ENCODE results near the gene AKR7A3.
A peak's percentile ranks its signal among the peaks of the same experiment; 100 is the strongest.
"Not testable (repeated sequence)": the region's sequence is repeated elsewhere in the genome, so short reads cannot be mapped to it uniquely, and the experiment has no call there.

Gene AKR7A3

DNA sequence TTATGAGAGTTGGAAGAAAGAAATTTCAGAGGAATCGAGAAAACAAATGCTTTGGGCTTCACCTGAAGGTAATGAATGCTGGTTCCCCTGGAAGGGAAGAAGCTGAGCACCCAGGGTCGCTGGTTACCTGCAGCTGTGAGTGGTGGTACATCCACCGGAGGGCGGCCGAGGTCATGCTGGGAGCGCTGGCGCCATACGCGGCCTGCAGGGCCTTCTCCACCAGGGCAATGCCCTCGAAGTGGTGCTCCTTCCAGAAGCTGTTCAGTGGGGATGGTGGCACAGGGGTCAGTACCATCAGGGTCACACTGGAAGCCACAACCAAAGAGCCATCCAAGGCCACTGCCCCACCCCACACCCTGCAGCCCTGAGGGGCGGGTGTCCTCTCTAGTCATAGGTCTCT lies 20.1 kb downstream of the AKR7A3 start:
- Mint-ChIP-seq H3K36me3 (ENCODE audit: low read depth) (no peaks in the 10 kb centered on the region), H3K9me3 (no peaks in the 10 kb centered on the region), H3K27ac (no peak overlapping the region), H3K27me3 (peaks cover 11% of the 10 kb centered on the region), H3K4me1 (ENCODE audit: low read depth) (peaks cover 1% of the 10 kb centered on the region), H3K4me3 (no peak overlapping the region)
- intact Hi-C loops (cut with micrococcal nuclease) = no loop called here

DNA sequence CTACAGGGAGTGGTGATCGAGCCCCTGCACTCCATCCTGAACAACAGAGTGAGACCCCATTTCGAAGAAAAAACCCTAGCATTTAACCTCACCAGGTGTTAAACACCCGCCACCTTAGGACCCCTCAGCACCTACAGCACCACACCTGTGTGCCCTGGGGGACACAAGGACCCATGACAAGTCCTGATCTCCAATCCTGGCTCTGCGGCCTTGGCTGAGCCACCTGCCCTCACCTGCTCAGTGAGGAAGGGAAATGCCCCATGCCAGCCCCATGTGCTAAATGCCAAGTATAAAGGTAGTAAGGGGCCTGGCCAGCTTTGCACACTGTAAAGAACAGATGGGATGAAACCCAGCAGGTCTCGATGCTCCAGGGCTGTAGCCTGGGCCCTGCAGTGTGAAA lies 25.8 kb downstream of the AKR7A3 start:
- intact Hi-C loops (cut with micrococcal nuclease) = no loop called here
- H3K27ac Mint-ChIP-seq = no peak overlapping the region
- peaks cover 30% of the 10 kb centered on the region for H3K36me3 Mint-ChIP-seq (ENCODE audit: low read depth)
- peaks cover 16% of the 10 kb centered on the region for H3K4me1 Mint-ChIP-seq (ENCODE audit: low read depth)
- no peaks in the 10 kb centered on the region for H3K9me3 Mint-ChIP-seq
- no peak overlapping the region for H3K4me3 Mint-ChIP-seq
- no peaks in the 10 kb centered on the region for H3K27me3 Mint-ChIP-seq

DNA sequence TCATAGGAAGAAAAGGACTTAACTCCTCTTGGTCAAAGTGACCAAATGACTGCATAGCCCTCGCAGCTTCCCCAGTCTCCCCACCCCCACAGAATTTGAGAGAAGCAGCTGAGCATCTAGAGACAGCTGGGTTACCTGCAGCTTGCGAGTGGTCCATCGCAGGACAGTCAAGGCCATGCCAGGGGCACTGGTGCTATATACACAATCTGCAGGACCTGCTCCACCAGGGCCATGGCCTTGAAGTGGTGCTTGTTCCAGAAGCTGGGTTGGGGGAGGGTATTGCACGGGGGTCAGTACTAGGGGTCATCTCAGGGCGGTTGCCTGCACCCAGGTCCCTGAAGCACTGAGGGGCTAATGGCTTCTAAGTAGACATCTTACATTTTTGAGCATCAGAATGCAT lies 26.5 kb downstream of the AKR7A3 start:
- no peak overlapping the region for H3K27ac Mint-ChIP-seq
- no peaks in the 10 kb centered on the region for H3K27me3 Mint-ChIP-seq
- H3K4me3 Mint-ChIP-seq = no peak overlapping the region
- intact Hi-C loops (cut with micrococcal nuclease) = no loop called here
- H3K4me1 Mint-ChIP-seq (ENCODE audit: low read depth) = peaks cover 23% of the 10 kb centered on the region
- peaks cover 37% of the 10 kb centered on the region for H3K36me3 Mint-ChIP-seq (ENCODE audit: low read depth)
- H3K9me3 Mint-ChIP-seq = no peaks in the 10 kb centered on the region

DNA sequence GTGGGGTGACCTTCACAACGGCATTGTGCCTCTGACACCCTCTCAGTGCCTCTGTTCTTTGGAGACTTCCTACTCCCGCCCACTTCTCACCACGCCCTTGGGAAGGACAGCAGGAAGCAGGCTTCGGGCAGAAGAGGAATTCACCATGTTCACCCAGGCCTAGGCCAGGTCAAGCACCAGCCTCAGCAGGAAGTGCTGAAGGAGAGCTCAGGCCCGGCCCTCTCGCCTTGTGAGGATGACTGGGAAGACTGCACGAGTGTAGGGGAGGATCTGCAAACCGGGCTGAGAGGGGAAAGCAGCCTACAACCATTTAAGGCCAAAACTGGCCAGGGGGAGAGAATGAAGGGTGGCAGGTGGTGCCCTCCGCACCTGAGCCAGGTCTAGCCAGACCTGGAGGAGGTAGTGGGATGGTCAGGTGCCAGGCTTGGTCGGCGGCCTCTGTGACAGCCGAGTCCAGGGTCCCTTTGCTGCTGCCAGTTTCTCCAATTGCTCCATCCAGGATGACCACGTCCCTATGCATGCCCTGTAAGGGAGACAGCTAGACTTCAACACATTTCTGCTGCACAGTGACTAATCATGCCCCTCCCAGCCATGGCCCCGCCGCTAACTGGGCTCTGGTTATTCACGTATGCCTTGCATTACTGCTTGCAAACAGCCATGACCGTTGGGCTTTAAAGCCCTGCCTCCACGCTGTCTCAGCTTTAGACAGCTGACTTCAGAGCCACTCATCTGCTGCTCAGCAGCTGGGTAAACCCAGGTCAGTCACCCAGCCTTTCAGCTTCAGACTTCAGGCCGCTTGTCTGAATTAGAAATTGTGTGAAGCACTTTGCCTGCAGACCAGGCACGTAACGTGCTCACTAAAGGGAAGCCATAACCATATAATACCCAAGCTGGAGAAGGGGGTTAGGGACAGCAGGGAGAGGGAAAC lies 28.1 kb downstream of the AKR7A3 start:
- intact Hi-C loops (cut with micrococcal nuclease) = no loop called here
- no peaks in the 10 kb centered on the region for H3K27me3 Mint-ChIP-seq
- H3K27ac Mint-ChIP-seq = peak overlapping the region; percentile 50
- peaks cover 30% of the 10 kb centered on the region for H3K4me1 Mint-ChIP-seq (ENCODE audit: low read depth)
- no peaks in the 10 kb centered on the region for H3K9me3 Mint-ChIP-seq
- no peak overlapping the region for H3K4me3 Mint-ChIP-seq
- H3K36me3 Mint-ChIP-seq (ENCODE audit: low read depth) = peaks cover 53% of the 10 kb centered on the region

DNA sequence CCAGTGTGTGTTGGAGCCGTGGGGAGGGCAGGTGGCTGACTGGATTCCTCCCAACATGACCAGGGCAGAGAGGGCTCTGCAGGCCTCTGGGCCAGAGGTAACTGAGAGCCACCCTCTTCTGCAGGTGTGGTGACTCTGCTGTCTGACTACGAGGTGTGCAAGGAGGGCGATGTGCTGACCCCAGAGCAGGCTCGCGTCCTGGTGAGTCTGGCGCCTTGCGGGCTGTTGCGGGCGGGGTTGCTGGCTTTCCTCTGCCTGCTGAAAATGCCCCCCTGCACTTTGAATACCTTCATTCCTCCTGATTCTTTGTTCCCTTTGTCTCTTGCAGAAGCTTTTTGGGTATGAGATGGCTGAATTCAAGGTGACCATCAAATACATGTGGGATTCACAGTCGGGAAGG lies 30.2 kb downstream of the AKR7A3 start:
- Mint-ChIP-seq H3K36me3 (ENCODE audit: low read depth) (peaks cover 64% of the 10 kb centered on the region), H3K4me1 (ENCODE audit: low read depth) (peaks cover 42% of the 10 kb centered on the region), H3K9me3 (no peaks in the 10 kb centered on the region), H3K4me3 (no peak overlapping the region), H3K27ac (peak overlapping the region; percentile 73), H3K27me3 (no peaks in the 10 kb centered on the region)
- intact Hi-C loops (cut with micrococcal nuclease) = no loop called here

DNA sequence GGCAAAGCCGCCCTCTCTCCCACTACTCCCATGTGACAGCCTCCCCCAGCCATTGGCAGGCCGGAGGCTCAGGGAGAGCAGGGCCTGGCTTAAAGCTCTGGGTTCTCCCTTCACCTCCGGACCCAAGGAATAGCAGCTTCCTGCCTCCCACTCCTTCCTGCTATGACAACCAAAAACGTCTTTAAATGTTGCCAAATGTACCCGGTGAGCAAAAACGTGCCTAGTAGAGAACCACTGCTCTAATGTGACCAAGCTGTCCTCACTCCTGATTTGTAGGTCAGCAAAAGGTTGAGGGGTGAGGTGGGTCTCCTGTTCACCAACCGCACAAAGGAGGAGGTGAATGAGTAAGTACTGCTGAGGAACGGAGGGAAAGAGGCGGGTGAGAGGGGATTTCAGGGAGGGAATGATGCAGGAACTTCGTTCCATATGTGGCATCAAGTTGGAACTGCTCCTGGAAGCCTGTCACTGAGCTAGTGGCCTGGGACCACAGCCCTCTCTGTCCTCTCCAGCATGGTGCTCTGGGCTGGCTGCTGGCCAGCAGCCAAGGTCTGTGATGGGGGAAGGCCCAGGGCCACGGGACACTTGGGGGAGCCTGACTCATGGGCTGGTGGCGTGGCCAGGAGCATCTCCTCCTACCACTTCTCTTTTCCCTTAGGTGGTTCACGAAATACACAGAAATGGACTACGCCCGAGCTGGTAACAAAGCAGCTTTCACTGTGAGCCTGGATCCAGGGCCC lies 31.2 kb downstream of the AKR7A3 start:
- intact Hi-C loops (cut with micrococcal nuclease) = no loop called here
- Mint-ChIP-seq H3K27me3 (no peaks in the 10 kb centered on the region), H3K4me1 (ENCODE audit: low read depth) (peaks cover 51% of the 10 kb centered on the region), H3K36me3 (ENCODE audit: low read depth) (peaks cover 64% of the 10 kb centered on the region), H3K4me3 (no peak overlapping the region), H3K27ac (peak overlapping the region; percentile 73), H3K9me3 (no peaks in the 10 kb centered on the region)

DNA sequence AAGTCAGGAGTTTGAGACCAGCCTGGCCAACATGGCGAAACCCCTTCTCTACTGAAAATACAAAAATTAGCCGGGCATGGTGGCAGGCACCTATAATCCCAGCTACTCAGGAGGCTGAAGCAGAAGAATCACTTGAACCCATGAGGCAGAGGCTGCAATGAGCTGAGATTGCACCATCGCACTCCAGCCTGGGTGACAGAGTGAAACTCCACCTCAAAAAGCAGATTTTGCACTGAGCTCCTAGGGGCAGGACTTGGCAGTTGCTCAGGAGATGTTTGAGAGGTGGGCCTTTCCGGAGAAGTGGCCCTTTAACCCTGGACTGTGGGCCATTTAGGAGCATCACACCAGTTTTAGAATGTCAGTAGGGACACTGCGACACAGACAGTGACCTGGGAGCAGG lies 32.3 kb downstream of the AKR7A3 start:
- H3K4me3 Mint-ChIP-seq; H3K27me3 Mint-ChIP-seq; H3K9me3 Mint-ChIP-seq; intact Hi-C loops (cut with micrococcal nuclease): not testable (repeated sequence)
- Mint-ChIP-seq H3K27ac (peak overlapping the region; percentile 73), H3K4me1 (ENCODE audit: low read depth) (peaks cover 56% of the 10 kb centered on the region), H3K36me3 (ENCODE audit: low read depth) (peaks cover 75% of the 10 kb centered on the region)

DNA sequence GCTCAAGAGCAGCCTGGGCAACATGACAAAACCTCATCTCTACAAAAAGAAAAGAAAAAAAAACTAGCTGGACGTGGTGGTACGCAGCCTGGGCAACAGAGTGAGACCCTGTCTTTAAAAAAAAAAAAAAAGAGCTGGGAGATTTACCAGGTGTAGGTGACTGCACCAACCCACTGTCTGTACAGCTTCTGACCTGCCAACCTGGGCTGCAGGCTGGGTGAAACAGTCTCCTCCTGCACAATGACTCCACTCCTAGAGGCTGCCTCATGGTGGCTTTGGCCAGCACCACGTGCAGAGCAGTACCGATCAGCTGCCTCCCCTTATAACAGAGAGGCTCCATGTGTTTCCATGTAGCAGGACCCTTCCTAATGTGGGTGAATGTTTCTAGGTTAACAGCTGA lies 33.3 kb downstream of the AKR7A3 start:
- Mint-ChIP-seq H3K4me3 (no peak overlapping the region), H3K4me1 (ENCODE audit: low read depth) (peaks cover 55% of the 10 kb centered on the region), H3K9me3 (no peaks in the 10 kb centered on the region), H3K36me3 (ENCODE audit: low read depth) (peaks cover 74% of the 10 kb centered on the region), H3K27me3 (no peaks in the 10 kb centered on the region), H3K27ac (no peak overlapping the region)
- intact Hi-C loops (cut with micrococcal nuclease) = no loop called here

DNA sequence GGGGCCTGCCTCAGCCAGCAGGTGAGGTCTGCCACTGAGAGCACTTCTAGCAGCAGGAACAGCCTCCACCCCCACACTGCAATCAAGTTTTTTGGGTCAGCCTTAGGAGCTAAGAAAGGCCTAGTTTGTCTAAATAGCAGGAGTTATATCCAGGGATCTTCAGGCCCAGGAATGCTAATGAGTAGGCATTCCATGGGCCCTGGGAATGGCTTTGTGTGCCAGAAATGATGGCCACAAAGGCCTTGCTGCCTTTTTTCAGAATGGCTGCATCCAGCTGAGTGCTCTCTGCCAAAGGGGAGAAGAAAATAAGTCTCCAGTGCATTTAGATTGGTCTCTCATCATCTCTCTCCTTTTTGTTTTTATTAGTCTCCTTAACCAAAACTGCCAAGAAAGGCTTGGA lies 34.2 kb downstream of the AKR7A3 start:
- H3K27ac Mint-ChIP-seq = no peak overlapping the region
- intact Hi-C loops (cut with micrococcal nuclease) = loop anchor here (5.0 kb wide), 1 partner anchor 42 kb away; the partner anchor contains the start of gene UBR4
- no peaks in the 10 kb centered on the region for H3K9me3 Mint-ChIP-seq
- peaks cover 48% of the 10 kb centered on the region for H3K4me1 Mint-ChIP-seq (ENCODE audit: low read depth)
- H3K36me3 Mint-ChIP-seq (ENCODE audit: low read depth) = peaks cover 65% of the 10 kb centered on the region
- H3K27me3 Mint-ChIP-seq = no peaks in the 10 kb centered on the region
- H3K4me3 Mint-ChIP-seq = no peak overlapping the region

DNA sequence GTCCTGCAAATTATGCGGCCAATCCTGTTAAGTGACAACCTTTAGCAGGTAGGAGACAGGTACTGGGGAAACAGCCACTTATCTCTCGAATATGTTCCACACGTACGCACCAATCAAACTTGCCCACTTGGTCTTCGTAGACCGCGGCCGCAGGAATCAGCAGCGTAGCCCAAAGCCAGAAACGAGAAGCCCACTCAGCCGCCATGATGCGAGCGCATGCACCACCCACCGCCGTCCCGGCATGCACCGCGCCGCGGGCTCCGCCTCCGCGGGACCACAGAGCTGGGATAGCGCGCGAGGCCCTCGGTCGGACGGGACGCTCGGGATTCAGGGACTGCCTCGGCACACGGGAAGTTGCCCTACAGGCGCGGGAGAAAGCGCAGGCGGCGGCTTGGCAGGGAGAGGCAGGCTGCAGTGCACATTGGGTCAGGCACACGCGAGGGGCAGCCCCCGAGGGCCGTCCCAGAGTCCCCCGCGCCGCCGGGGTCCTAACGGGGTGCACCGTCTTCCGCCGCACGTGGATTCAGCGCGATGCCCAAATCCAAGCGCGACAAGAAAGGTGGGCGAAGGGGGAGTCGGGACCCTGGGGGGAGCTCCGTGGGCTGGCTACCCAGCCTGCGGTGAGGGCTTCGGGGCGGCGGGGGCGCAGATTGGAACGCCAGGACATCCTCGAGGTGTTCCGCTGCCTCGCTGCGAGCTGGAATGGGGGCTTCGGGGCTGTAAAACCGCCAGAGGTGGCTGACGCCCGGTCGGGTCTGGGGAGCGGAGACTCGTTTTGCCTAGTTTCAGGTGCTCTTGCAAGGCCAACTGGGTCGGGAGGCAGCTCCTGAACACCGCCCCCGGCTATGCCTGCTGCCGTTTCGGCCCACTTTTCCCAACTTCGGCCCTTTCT lies 37.0 kb downstream of the AKR7A3 start, which contains the start of the genes EMC1 and MRTO4:
EMC1 (minus strand) TSS at position 220 of the 892 bp plus-strand sequence; CDS start at position 205, 15 bp downstream.
MRTO4 (plus strand) TSS at position 501 of the 892 bp plus-strand sequence; CDS start at position 532, 31 bp downstream.
- Mint-ChIP-seq H3K4me3 (peak within 1 kb of the TSS; percentile 89), H3K27me3 (no peaks in the 10 kb centered on the region), H3K9me3 (no peaks in the 10 kb centered on the region), H3K36me3 (ENCODE audit: low read depth) (peaks cover 45% of the 10 kb centered on the region), H3K27ac (peak within 1 kb of the TSS; percentile 99), H3K4me1 (ENCODE audit: low read depth) (peaks cover 35% of the 10 kb centered on the region)
- intact Hi-C loops (cut with micrococcal nuclease) = loop anchor here (2.0 to 5.0 kb wide), 2 partner anchors 39 to 61 kb away; partner anchors contain the start of genes AKR7A2, SLC66A1 and UBR4

DNA sequence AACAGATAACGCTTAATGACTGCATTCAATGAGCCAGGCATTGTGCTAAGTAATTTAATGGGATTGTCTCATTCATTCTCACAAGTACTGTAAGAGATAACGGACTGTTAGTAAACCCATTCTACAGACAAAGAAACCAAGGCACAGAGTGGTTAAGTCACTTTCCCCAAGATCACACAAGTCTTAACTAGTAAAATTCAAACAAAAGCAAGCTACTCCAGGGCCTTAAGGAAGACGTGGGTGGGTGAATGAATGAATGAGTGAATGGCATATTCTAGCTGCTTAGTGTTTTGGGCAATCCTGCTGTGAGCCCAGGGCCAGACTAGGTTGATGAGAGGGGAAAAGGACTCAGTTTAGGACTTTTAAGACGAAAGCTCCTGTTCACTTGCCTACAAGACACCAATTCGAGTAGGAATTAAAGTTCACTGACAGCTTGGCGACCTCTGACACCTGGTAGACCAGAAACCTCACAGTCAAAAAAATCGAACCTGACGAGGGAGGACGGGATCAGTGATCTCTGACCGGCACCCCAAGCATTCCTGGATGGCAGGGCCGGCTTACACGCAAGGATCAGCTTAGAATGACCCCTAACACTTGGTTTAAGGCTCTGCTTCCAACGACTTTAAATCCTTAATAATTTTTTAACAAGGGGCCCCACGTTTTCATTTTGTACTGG lies 37.8 kb downstream of the AKR7A3 start:
- Mint-ChIP-seq H3K36me3 (ENCODE audit: low read depth) (peaks cover 37% of the 10 kb centered on the region), H3K27me3 (no peaks in the 10 kb centered on the region), H3K27ac (peak overlapping the region; percentile 99), H3K4me3 (peak overlapping the region; percentile 89), H3K4me1 (ENCODE audit: low read depth) (peaks cover 32% of the 10 kb centered on the region), H3K9me3 (no peaks in the 10 kb centered on the region)
- intact Hi-C loops (cut with micrococcal nuclease) = loop anchor here (2.0 to 5.0 kb wide), 2 partner anchors 38 to 62 kb away; partner anchors contain the start of genes AKR7A2, SLC66A1 and UBR4

DNA sequence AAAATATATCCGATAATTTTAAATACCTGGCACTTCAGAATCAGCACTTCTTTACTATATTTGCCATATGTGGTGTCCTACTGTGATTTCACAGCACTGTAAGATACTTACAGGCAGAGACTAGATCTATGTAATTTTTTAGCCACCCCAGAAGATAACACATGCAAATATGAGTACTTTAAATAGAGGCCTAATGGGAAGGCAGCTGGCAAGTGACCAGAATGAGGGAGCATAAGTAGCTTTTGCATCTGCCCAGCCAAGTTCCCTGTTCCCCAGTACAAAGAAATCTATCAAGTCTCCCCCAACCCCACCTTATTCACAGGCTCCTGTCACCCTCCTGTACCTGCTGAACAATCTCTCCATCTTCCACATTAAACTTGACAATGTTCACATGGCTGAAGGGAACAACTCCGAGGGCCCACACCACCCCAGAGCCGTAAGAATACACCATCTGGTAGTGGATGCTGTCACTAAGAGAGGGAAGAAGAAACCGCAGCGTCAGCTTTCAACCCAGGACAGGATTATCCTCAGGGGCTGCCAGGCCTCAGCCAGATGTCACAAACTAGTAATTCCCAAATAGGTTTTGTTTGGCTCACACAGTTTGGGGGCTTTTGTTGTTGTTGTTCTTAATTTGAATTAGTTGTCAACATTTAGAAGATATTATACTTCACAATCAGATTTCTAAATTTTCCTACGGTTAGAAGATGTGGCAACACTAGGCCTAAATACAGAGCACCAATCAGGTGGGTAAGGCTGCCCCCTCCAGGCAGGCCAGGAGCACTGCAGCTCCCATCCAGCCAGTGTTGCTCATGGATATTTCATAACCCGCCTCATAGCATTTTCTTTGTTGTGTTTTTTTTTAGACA lies 47.7 kb downstream of the AKR7A3 start:
- H3K27ac Mint-ChIP-seq = peak overlapping the region; percentile 41
- peaks cover 5% of the 10 kb centered on the region for H3K4me1 Mint-ChIP-seq (ENCODE audit: low read depth)
- no peak overlapping the region for H3K4me3 Mint-ChIP-seq
- H3K36me3 Mint-ChIP-seq (ENCODE audit: low read depth) = peaks cover 99% of the 10 kb centered on the region
- H3K27me3 Mint-ChIP-seq = no peaks in the 10 kb centered on the region
- intact Hi-C loops (cut with micrococcal nuclease) = no loop called here
- H3K9me3 Mint-ChIP-seq = no peaks in the 10 kb centered on the region
